Fibroblast of the aortic adventitia (primary cell): ENCODE results near the gene SEMA3G. TPM values are rescaled to one million over a fixed set of nuclear protein-coding genes. Genes with fewer than 3 reads are reported as not detected.

Source experiments
- DNase-seq: peaks from one replicate; pipeline ENCODE4 v3.0.0-alpha.2; 2010; ENCODE audit warnings: low read depth
- H3K4me3 ChIP-seq: 2 replicates; pipeline ENCODE4 v1.5.1; 2011; ENCODE audit warnings: low read depth, mild to moderate bottlenecking, control low read depth, low read length, moderate library complexity
- CTCF ChIP-seq: IDR thresholded peaks from 2 replicates; pipeline ENCODE4 v1.5.1; 2011; ENCODE audit warnings: mild to moderate bottlenecking, low read length, control low read depth, inconsistent platforms; ENCODE audit not compliant: insufficient read depth
- total RNA-seq: library from RNA; depleted of rRNA; stranded (reverse); fragments of >200 nt; gene quantifications from 2 replicates; pipeline ENCODE4 v1.2.3, GENCODE V29; 2012; ENCODE audit warnings: low replicate concordance

The SEMA3G gene
- total RNA-seq, 1 donor: not detected

GRCh38 chr3:52454250-52454937 lies 9.5 kb upstream of the SEMA3G start:
- TF ChIP-seq CTCF: no peak
- H3K4me3 ChIP-seq: no peak overlapping the region
- no peak for DNase-seq

GRCh38 chr3:52453496-52454249 lies 8.8 kb upstream of the SEMA3G start, which contains the start of gene TNNC1:
TNNC1 (minus strand) TSS chr3:52454041; CDS start chr3:52454015, 26 bp downstream.
- no peak for DNase-seq
- no peak within 1 kb of the TSS for H3K4me3 ChIP-seq
- TF ChIP-seq CTCF: no peak

DNA sequence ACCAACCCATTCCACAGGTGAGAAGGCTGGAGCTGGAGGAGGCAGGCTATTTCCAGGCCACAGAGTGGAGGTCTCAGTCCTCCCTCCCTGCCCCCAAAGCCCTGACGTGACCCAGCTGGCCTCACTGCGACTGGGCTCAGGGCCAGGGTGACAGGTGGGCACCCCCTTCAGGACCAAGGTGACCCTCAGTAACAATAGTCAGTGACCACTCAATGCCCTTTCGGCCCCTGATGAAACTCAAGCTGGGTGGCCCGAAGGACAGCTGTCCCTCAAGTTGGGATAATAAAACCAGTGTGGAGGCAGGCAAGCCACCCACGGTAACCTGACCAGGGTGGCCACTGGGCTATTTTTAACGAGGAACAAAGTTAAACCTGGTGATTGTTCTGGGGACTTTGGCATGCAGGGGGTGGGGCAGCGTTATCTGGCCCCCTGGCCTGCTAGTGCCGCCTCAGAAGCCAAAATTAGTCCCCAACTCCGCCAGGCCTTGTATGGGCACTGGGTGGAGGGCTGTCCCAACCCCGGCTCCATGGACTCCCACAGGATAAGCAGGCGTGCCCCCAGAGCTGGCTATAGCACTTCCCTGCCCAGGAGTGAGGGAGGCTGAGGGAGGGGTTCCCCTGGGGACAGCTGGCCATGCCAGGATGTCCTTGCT lies 7.8 kb upstream of the SEMA3G start:
- no peak overlapping the region for H3K4me3 ChIP-seq
- DNase-seq: no peak
- TF ChIP-seq CTCF: no peak

DNA sequence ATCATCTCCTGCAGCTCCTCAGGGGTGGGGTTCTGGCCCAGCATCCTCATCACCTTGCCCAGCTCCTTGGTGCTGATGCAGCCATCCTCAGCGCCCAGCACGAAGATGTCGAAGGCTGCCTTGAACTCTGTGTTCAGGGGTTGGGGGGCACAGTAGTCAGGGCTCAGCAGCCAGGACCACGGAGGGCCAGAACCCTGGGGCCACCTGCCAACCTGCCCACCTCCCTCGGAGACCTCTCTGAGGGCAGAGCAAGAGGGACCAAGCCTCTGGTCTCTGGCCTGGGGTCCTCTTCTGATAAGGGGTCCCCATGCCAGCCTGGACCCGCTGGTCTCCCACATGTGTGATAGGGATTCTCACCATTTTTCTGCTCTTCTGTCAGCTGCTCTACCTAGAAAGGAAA lies 7.2 kb upstream of the SEMA3G start:
- no peak overlapping the region for H3K4me3 ChIP-seq
- TF ChIP-seq CTCF: no peak
- no peak for DNase-seq

DNA sequence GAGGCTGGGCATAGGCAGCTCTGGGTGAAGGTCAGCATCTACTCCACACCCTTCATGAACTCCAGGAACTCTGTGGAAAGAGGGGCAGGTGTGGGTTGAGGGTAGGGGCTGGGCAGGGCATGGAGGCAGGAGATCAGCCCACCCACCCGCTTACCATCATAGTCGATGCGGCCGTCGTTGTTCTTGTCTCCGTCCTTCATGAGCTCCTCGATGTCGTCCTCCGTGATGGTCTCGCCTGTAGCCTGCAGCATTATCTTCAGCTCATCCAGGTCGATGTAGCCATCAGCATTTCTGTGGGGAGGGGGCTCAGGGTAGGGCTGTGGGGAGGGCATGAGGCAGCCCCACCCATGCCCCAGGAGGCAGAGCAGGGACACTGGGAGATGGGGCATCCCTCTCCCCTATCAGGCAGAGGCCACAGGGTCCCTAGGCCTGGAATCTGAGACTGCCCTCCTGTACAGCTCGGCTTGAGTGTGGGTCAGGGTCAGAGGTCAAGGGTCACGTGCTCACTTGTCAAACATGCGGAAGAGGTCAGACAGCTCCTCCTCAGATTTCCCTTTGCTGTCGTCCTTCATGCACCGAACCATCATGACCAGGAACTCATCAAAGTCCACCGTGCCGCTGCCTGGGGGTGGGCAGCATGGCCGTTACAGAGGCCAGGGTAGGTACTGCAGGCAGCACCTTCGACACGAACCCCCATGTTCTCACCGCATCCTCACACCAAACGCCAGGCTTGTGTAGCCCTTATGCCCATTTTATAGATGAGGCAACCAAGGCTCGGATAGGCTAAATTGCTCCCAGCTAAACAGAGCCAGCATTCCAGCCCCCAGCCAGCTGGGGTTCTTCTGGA lies 6.6 kb upstream of the SEMA3G start:
- H3K4me3 ChIP-seq: no peak overlapping the region
- TF ChIP-seq CTCF: peak; percentile 25
- DNase-seq: no peak
